NCI-H146 (cell line): Measurements from ENCODE around the gene NXNL1.

Experiments
- DNase-seq: peaks from one replicate; lab custom pipeline; 2025; lab: John Stamatoyannopoulos, UW

Gene NXNL1

DNA sequence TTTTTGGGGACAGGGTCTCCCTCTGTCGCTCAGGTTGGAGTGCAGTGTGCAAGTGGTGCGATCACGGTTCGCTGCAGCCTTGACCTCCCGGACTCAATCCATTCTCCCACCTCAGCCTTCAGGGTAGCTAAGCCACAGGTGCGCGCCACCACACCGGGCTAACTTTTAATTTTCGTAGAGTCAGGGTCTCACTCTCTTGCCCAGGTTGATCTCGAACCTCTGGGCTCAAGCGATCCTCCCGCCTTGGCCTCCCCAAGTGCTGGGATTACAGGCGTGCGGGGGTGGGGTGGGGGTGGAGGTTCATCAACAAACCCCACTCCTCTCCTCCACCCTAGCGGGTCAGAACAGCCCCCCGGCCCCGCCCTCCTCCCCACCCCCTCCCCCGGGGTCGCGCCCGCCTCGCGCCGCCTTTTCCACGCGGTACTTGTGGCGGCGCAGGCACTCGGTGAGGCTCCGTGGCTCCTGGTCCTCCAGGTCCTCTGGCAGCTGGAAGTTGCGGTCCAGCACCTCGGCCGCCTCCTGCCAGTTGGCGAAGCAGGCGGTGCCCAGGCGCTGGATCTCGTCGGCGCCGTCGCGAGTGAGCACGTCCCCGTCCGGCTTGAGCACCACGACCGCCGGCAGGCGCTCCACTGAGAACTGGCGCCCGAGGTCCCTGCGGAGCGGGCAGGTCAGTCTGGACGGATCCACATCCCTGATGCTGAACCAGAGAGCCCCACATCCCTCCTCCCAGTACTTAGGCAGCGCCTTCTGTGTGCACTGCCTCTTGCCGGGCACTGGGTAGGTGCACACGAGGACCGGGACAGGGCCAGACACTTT, 5.2 kb downstream of the NXNL1 start:
- DNase-seq: peak; percentile 34

DNA sequence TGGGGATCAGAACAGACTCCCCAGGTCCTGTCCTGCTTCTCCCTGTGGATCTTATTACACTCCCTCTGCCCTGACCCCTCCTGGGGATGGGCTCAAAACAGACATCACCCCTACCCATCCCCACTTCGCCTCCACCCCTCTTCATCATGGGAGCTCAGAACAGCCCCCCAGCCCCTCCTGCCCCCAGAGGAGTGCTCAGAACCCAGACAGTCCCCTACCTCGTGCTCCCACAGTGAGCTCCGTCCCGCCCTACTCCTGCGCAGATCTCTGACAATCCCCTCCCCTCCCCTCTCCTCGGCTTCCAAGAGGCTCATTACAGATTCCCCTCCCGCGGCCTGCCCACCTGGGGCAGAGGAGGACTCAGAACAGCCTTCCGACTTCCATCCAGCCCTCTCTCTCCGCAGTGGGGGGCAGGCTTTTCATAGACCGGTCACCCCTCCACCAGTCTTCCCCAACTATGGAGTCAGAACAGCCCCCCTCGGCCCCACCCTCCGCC, 6.1 kb downstream of the NXNL1 start:
- peak; percentile 27 for DNase-seq

DNA sequence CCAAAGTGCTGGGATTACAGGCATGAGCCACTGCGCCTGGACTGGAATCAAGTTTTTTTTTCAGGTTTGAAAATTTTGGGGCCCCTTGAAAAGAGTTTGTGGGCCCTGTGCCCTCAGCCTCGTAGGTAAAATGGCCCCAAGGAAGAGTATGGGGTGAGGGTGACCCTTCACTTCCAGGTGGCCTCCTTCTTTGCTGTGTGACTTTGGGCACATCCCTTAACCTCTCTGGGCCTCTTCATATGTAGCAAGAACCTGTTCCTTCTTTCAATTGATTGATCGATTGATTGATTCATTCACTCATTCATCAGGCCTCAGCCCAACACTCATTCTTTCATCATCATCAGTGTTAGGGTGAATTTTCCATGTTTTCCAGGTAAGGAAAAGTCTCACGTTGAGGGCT, 8.9 kb downstream of the NXNL1 start:
- no peak for DNase-seq

DNA sequence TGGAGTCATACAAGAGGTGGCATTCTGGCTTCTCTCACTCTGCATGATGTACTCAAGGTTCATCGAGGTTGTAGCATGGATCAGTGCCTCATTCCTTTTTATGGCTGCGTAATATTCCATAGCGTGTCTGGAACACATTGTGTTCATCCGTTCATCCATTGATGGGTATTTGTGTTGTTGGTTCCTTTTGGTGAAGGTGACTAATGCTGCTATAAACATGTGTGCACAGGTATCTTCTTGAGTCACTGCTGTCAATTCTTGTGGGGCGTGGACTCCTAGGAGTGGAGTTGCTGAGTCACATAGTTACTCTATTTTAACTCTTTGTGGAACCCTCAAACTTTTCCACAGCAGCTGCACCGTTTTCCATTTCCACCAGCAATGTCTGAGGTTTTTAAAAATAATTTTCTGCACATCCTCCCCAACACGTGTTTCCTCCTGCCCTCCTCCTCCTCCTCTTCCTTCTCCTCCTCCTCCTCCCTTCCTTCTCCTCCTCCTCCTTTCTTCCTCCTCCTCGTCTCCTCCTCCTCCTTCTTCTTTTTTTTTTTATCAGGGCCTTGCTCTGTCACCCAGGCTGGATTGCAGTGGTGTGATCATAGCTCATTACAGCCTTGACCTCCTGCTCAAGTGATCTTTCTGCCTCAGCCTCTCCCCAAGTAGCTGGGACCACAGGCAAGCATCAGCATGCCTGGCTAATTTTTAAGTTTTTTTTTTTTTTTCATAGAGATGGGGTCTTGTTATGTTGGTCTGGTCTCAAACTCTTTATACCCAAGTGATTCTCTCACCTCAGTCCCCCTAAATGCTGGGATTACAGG, 10.3 kb downstream of the NXNL1 start:
- DNase-seq: no peak

DNA sequence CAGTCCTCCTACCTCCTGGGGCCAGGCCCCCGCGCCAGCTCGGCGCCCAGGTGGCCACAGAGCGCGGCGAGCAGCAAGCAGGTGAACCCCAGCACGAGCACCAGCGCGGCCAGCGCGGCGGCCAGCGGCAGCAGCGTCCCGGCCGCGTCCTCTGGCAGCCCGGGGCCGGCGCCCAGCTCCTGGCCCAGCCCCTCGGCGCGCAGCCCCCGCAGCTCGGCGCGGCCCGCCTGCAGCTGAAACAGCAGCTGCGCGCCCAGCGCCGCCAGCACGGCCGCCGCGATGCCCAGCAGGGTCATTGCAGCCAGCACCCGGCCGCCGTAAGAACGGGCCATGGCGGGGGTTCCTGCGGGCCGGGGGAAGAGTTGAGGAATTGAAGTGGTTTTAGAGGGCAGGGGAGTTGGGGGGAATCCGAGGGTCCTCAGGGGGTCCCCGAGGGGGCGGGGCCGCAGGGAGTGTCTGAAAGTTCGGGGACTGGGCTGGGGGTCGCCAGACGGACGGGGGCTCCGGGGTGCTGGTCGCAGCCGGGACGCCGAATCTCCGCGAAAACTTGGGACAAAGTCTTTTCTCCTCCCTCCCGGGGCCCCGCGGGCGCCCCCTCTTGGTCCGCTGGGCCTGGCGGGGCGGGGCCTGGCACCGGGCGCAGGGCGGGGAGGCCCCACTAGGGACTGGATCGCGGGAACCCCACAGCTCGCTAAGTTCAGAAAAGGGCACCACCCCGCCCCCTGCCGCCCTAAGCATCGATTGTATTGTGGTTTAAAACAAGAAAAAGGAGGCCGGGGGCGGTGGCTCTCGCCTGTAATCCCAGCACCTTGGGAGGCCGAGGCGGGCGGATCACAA, 12.4 kb downstream of the NXNL1 start, which contains the start of gene TMEM221:
Gene TMEM221 (minus strand): TSS at position 538 of the 837 bp plus-strand sequence. CDS start 206 bp downstream, at position 332.
- DNase-seq: peak; percentile 44

DNA sequence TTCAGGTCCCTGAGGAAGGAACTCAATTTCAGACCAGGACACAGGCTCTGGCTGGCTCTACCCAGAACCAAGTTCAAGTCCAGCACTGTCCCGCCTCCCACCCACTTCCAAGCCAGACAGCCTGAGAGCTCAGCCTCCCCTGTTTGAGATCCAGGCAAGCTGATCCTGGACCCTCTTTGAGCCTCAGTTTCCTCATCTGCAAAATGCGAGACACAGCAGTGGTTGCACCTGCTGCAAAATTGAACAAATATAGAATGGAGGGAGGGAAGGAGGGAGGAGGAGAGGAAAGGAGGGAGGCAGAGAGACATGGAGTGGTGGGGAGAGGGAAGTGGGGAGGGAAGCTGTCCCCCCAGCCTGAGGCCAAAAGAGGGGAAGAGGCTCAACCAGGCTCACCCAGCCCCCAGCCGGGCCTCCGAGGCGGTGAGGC, 13.0 kb downstream of the NXNL1 start:
- no peak for DNase-seq

DNA sequence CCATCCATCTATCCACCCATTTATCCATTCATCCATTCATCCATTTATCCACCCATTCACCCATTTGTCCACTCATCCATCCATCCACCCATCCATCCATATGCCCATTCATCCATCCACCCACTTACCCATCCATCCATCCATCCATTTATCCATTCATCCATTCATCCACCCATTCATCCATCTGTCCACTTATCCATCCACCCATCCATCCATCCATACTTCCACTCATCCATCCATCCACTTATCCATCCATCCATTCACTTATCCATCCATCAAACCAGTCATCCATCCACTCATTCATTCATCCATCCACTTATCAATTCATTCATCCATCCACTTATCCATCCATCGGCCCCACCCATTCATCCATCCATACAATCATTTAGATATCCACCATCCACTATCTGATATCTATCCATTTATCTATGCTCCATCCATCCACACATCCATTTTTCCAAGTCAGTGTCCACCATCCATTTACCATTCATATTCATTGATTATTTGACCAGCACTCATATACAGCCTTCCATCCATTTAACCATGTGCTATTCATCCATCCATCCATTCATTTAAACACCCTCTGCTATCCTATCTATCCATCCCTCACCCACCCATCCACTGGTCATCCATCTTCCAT, 15.1 kb downstream of the NXNL1 start:
- DNase-seq: no peak

DNA sequence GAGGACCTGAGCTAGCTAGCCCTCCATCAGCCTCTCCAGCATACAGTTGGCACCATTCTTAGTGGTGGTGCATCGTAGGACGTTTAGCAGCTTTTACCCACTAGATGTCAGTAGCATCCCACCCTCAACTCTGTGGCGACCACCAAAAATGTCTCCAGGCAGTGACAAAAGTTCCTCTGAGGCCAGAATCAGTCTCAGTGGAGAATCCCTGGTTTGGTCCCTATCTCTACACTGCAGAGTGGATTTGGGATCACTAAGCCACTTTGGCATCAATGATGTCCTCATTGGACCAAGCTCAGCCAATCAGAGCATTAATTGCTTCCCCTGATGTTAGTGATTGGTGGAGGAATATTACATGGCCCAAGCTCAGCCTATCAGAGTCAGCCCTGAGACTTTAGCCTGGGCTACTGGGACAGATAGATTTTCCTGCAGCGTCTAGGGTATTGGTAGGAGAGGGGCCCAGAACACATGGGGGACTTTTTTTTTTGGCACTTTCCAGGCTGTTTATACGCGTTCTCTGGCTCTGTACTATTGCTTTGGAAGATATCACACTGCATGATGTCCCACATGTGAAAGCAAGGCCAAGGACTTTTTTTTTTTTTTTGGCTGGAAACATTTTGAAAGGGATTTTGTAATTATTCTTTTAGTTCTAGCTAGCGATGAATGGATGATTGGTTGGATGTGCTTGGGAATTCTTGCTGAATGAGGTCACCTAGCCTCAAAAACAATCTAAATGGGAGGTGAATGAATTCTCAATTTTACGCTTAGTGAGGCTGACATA, 19.3 kb downstream of the NXNL1 start:
- DNase-seq: no peak

DNA sequence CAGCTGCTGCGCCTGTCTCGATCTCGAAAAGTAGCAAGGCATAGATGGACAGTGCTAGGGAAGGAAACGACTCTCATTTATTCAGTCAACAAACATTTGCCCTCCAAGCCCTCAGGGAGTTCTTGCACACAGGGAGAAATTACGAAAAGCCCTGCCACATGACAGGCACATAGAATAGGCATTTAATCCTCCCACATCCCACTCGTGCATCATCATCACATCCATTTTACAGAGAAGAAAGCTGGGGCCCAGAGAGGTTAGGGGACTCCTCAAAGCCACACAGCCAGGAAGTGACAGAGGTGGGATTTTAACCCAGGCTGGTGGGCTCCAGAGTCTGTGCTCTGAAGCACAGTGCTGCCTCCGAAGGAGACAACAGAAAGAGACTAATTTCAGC, 23.9 kb downstream of the NXNL1 start:
- DNase-seq: no peak

DNA sequence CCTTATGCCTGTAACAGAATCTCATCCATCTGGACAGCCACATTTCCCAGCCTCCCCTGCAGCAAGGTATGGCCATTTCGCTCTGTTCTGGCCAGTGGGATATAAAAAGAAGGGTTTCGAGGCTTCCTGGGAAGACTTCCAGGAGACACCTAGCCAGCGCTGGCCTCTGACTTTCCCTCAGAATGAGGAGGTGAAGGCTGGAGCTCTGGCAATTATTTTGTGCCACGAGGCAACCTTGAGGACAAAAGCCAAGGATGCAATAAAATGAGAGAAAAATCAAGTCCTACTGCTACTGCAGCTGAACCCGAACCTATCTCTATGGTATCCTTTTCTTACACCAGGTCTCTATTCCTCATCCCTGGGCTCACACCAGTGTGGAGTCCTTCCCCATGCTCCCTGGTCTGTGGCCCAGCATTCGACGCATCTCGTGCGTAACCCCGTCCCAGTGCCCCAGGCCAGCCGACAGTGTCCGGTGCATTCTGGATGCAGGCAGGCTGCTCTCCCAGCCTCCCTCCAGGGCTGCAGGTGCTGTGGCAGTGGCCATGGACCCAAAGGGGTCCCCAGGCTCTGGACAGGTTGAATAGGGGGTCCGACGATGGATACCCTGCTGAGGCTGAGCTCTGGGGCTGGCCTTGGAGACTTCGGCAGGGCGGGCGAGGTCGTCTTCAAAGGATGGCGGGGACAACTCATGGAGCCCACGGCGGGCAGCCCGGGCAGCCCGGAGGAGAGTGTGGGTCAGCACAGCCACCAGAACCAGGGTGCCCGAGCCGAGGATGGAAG, 24.4 kb downstream of the NXNL1 start:
- DNase-seq: no peak

DNA sequence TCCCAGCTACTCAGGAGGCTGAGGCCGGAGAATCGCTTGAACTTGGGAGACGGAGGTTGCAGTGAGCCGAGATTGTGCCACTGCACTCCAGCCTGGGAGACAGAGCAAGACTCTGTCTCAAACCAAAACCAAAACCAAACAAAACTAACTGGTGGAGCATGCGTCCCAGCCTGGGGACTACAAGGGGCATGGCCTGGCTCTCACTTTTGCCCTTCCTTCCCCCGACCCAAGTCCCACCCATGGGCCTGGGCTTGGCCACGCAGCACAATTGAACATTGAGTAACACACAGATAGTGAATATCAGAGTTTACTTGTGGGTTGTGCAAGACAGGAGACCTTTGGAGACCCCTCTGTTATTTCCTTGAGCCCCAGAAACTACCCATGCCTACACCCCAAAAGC, 25.5 kb downstream of the NXNL1 start:
- no peak for DNase-seq

DNA sequence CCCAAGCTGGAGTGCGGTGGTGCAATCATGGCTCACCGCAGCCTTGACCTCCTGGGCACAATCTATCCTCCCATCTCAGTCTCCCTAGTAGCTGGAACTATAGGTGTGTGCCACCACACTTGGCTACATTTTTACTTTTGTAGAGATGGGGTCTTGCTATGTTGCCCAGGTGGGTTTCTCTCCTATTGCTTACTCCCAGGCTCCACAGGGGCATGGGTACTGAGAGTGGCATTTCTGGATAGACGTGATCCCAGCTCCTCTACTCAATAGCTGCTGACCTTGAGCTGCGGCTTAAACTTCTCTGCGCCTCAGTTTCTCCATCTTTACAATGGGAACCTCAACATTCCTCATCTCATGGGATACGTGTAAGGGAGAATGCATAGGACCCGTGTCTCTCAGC, 29.3 kb downstream of the NXNL1 start:
- no peak for DNase-seq

DNA sequence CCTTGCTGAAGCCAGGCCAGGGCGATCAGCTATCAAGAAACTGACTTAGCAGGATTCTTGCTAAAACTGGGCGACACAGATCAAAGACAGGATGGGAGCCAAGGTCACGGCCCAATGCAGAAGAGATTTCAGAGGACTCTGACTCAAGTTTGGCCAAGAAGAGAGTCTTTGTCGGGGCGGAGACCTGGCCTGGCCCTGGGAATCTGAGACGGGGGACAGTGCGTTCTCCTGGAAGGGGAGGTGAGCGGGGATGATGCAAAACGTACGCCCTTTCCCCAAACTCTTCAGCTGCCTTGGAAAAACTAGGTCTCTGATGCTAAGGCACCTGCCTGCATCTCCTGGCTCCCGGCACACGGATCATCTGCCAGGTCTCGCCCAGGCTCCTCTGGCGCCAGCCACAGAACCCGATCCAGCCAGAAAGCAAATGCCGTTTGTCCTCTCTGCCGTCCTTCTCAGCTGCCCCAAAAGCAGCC, 31.0 kb downstream of the NXNL1 start:
- DNase-seq: no peak

DNA sequence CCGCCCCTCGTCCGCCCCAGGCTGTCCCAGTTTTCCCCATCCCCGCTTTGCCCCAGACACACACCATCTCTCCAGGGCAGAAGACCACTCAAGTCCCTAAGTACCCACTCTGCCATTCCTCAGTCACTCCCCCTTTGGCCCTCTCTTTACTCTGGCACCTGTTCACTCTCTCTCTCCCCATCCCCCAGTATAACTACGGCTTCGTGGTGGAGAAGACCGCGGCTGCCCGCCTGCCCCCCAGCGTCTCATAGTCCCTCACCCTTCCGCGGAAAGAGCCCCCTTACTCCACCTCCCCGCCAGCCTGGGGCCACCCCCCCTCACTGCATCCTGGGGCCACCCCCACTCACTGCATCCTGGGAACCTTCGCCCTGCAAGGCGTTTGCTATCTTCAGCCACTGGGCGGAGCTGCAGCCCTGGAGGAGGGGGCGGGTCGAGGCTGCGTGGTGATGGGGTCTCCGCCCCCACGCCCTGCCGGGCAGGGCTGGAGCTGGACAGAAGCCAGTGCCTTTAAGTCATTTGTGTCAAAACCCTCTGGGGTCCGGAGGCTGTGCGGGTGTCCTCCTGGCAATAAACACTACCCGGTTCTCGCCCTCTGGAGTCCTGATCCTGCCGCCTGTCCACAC, 35.9 kb downstream of the NXNL1 start:
- DNase-seq: no peak

DNA sequence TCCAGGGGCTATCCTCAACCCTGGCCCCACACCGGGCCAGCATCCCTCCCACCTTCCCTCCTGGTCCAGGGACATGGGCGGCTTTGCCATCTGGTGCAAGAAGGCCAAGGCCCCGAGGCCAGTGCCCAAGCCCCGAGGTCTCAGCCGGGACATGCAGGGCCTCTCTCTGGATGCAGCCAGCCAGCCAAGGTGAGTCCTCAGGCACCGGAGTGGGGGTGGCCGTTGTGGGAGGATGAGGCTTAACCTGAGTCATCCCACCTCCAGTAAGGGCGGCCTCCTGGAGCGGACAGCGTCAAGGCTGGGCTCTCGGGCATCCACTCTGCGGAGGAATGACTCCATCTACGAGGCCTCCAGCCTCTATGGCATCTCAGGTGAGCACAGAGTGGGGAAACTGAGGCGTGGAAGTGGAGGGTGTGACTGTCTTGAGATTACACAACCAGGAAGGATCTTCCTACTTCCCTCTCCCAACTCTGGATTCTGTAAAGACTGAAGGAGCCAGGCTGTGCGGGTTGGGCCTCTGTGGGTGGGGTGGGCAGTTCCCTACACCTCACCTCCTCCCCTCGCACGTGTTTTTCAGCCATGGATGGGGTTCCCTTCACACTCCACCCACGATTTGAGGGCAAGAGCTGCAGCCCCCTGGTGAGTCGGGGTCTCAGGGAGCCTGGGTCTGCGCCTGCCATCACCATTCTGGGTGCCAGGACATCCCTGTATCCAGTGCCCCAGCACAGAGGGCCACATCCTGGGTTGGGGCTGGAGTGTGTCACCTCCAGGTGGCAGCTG, 37.1 kb downstream of the NXNL1 start:
- no peak for DNase-seq

DNA sequence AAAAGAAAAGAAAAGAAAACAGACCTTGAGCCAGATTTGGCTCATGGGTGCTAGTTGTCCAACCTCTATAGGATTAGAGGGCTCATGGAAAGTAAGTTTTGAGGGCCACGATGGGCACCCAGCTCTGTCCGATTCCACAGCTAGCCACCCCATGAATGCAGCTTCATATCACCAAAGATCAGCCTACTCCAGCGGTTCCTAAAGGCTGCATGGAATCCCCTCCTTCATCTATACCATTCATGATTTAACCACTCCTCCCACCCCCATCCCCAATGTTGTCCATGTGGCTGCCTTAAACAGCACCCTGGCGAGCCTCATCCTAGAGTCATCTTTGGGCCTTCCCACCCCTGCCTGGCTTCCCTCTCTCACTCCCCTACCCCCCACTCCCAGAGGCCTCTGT, 38.8 kb downstream of the NXNL1 start:
- DNase-seq: no peak

DNA sequence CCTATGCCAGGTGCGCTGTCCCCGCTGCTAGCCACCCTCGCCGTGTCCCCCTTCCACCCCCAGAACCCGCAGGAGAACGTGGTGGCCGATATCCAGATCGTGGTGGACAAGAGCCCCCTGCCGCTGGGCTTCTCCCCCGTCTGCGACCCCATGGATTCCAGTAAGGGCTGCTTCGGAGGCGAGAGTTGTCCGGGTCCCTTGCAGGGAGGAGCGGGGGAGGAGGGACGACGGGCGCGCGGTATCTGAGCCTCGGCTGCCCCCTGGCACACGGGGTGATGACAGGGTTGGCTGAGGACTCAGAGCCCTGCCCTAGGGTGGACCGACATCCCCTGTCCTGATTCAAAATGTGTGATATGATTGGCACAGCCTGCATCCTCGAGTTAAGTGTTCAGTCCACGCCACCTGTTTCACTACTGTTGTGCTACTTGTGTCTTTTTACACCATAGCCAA, 40.2 kb downstream of the NXNL1 start:
- DNase-seq: no peak
